GM06990 (cell line): ENCODE results near the gene PAX5.

Experiments
- DNase-seq: peaks from one replicate; pipeline ENCODE4 v3.0.0-alpha.2; 2011; ENCODE audit not compliant: insufficient read length; ENCODE audit errors: extremely low read depth
- H3K27me3 ChIP-seq: replicated peaks from 2 replicates; pipeline ENCODE4 v1.6.0; 2011; ENCODE audit warnings: low read length; ENCODE audit not compliant: control insufficient read depth, insufficient read depth
- H3K36me3 ChIP-seq: 2 replicates; pipeline ENCODE4 v1.5.1; 2011; ENCODE audit warnings: low read length; ENCODE audit not compliant: control insufficient read depth, insufficient read depth
- H3K4me3 ChIP-seq: replicated peaks from 2 replicates; pipeline ENCODE4 v1.5.1; 2011; ENCODE audit warnings: low read depth, mild to moderate bottlenecking, control low read depth, low read length
- CTCF ChIP-seq: IDR thresholded peaks from 2 replicates; pipeline ENCODE4 v1.5.1; 2011; ENCODE audit warnings: low read length, control low read depth, mild to moderate bottlenecking, inconsistent platforms; ENCODE audit not compliant: insufficient read depth, poor library complexity, severe bottlenecking

The PAX5 gene

GRCh38 chr9:36966371-36967097 is 67.5 kb downstream of the PAX5 start:
- no peak for DNase-seq
- no peak for TF ChIP-seq CTCF
- Histone ChIP-seq H3K4me3 (no peak overlapping the region), H3K27me3 (no peaks in the 10 kb centered on the region), H3K36me3 (peaks cover 54% of the 10 kb centered on the region)

- Histone ChIP-seq H3K27me3 (no peaks in the 10 kb centered on the region), H3K4me3 (no peak overlapping the region), H3K36me3 (peaks cover 65% of the 10 kb centered on the region)
- DNase-seq = no peak
- no peak for TF ChIP-seq CTCF
These were observed 69.3 kb downstream of the PAX5 start for GRCh38 chr9:36964791-36965190.

- H3K27me3 ChIP-seq = no peaks in the 10 kb centered on the region
- H3K4me3 ChIP-seq = no peak overlapping the region
- H3K36me3 ChIP-seq = peaks cover 67% of the 10 kb centered on the region
- DNase-seq = no peak
- TF ChIP-seq CTCF = no peak
These were observed 70.7 kb downstream of the PAX5 start for GRCh38 chr9:36963346-36963745.

- peaks cover 64% of the 10 kb centered on the region for H3K36me3 ChIP-seq
- H3K4me3 ChIP-seq = no peak overlapping the region
- no peaks in the 10 kb centered on the region for H3K27me3 ChIP-seq
- no peak for TF ChIP-seq CTCF
- no peak for DNase-seq
These were observed 71.4 kb downstream of the PAX5 start for GRCh38 chr9:36962691-36963090.

- Histone ChIP-seq H3K36me3 (peaks cover 64% of the 10 kb centered on the region), H3K4me3 (no peak overlapping the region), H3K27me3 (no peaks in the 10 kb centered on the region)
- no peak for DNase-seq
- no peak for TF ChIP-seq CTCF
These were observed 72.3 kb downstream of the PAX5 start for GRCh38 chr9:36961561-36962325.
